ENCODE data around the gene RHD. TPM values are rescaled to one million over a fixed set of nuclear protein-coding genes. Genes with fewer than 3 reads are reported as not detected.
"Not testable (repeated sequence)": the region's sequence is repeated elsewhere in the genome, so short reads cannot be mapped to it uniquely, and the experiment has no call there.

Gene RHD
- total RNA-seq, 1 donor from 2014 or later: not detected

- DNase-seq; intact Hi-C loops (cut with DNase I): not testable (repeated sequence)
- ATAC-seq (ENCODE audit: poor library complexity): peak; percentile 90
These were observed 65.3 kb downstream of the RHD start for GRCh38 chr1:25337483-25338187.

DNA sequence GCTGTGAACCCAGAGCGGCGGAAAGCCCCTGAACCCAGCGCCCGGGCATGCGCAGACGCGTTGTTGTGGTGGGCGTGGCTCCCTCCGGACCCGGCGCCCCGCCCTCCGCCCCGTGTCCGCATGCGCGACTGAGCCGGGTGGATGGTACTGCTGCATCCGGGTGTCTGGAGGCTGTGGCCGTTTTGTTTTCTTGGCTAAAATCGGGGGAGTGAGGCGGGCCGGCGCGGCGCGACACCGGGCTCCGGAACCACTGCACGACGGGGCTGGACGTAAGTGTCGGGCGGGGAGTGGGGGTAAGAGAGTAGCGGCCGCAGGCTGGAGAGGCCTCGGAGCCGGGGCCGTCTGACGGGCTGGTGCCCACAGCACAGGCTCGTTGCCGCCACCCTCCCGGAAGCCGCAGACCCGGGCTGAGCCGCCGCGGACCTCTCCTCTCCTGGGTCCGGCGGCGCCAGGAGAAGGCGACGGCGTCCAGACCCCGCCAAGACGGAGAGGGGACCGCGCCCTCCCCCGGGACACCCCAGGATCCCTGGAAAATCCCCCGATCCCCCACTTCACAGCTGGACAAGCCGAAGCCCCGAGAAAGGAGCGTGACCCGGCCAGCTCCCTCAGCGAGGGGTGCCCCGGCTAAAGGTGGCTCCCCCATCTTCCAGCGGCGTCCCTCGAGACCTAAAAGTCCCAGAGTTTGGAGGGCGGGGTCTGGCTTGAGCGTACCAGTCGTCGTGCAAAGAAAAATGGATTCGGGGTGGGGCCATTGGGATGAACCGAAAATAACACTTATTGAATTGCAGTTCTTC lies 66.1 kb downstream of the RHD start, which contains the start of gene TMEM50A:
TSS of gene TMEM50A (plus strand) at position 147 of the 794 bp plus-strand sequence. CDS start 2,153 bp downstream, outside the sequence.
- DNase-seq (peak; percentile 94), ATAC-seq (ENCODE audit: poor library complexity) (peak; percentile 98)
- intact Hi-C loops (cut with DNase I): no loop called here

GRCh38 chr1:25338986-25339385 lies 66.7 kb downstream of the RHD start:
- DNase-seq: no peak
- ATAC-seq (ENCODE audit: poor library complexity): no peak
- intact Hi-C loops (cut with DNase I): no loop called here

DNA sequence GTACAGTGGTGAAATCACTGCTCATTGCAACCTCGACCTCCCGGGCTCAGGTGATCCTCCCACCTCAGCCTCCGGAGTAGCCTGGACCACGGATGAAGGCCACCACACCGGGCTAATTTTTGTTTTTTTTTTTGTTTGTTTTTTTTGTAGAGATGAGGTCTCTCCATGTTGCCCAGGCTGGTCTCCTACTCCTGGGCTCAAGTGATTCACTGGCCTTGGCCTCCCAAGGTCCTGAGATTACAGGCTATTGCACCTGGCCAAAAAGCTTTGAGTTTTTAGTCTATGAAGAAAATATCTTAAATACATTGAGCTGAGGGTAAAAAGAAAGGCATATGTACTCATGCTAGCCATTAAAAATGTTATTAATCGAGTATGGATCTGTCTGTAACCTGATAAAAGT lies 69.4 kb downstream of the RHD start:
- ATAC-seq (ENCODE audit: poor library complexity): no peak
- intact Hi-C loops (cut with DNase I): no loop called here
- DNase-seq: no peak

DNA sequence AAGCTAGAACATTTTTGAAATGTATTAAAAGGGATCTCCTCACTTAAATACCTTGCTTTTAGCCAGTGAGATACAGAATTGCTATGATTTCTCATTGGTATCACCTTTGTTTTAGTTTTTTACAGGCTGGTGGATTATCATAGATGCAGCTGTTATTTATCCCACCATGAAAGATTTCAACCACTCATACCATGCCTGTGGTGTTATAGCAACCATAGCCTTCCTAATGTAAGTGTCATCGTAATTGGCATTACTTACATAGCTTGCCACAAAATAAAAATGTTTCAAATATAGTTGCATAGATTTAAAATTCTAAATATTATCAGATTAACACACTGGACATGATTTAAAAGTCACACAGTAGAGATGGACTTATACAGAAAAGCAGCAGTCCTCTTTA lies 70.5 kb downstream of the RHD start:
- ATAC-seq (ENCODE audit: poor library complexity) (no peak), DNase-seq (no peak)
- intact Hi-C loops (cut with DNase I): no loop called here

DNA sequence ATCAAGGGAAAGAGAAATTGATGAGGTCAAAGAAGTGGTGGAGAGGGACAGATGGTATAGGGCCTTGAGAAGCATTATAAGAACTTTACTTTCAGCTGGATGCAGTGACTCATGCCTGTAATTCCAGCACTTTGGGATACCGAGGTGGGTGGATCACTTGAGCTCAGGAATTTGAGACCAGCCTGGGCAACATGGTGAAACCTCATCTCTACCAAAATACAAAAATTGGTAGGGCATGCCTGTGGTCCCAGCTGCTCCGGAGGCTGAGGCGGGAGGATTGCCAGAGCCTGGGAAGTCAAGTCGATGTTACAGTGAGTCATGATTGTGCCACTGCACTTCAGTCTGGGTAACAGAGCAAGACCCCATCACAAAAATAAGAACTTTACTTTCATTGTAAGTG lies 71.6 kb downstream of the RHD start:
- intact Hi-C loops (cut with DNase I): no loop called here
- ATAC-seq (ENCODE audit: poor library complexity) (no peak), DNase-seq (no peak)

DNA sequence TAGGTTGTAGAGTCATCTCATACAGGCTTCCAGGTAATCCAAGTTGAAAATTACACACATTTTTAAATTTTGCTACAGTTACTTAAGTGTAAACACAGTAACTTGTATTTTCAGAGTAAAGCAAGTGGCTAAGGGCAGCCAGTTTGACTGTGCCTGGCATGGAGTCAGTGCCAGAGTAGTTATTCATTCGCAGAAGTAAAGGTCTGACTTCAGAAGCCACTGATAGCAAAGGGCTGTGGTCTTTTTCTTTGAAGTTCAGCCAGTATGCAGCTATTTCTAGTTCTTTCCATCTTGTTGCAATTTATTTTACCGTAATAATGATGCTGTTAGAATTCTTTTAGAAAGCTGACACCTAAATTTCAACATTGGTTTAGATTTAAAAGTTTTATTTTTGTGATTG lies 75.2 kb downstream of the RHD start:
- ATAC-seq (ENCODE audit: poor library complexity): no peak
- no peak for DNase-seq
- intact Hi-C loops (cut with DNase I): no loop called here

GRCh38 chr1:25349606-25350005 lies 77.3 kb downstream of the RHD start:
- intact Hi-C loops (cut with DNase I): no loop called here
- ATAC-seq (ENCODE audit: poor library complexity): no peak

DNA sequence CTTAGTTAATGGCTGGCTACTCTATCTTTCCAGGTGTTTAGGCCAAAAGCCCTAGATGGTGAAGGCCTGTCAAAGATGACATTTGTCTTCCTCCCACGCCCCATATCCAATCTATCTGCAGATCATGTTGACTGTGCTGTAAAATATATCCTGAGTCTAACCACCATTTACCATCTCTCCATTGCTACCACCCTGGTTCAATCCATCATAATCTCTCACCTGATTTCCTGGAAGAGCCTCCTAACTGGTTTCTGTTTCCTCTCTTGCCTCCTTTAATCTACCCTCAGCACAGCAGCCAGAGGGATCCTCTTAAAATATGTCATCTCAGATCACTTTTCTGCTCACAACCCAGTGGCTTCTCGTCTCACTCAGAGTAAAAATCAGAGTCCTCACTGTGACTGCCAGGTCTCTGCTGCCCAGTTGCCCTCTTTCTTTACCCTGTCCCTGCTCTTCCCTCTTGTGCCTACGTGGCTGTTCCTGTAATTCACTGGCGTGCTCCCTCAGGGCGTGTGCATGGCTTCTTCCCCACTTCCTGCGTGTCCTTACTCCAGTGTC lies 83.6 kb downstream of the RHD start:
- no peak for ATAC-seq (ENCODE audit: poor library complexity)
- no peak for DNase-seq
- intact Hi-C loops (cut with DNase I): no loop called here

More at GRCh38 chr1:25349606-25350005, 77.3 kb downstream of the RHD start:
- DNase-seq: no peak

- no peak for ATAC-seq (ENCODE audit: poor library complexity)
- intact Hi-C loops (cut with DNase I): no loop called here
- no peak for DNase-seq
These were observed 84.1 kb downstream of the RHD start for GRCh38 chr1:25356441-25356840.

- DNase-seq (no peak), ATAC-seq (ENCODE audit: poor library complexity) (no peak)
- intact Hi-C loops (cut with DNase I): no loop called here
These were observed 84.5 kb downstream of the RHD start for GRCh38 chr1:25356848-25357247.

- ATAC-seq (ENCODE audit: poor library complexity): no peak
- intact Hi-C loops (cut with DNase I): no loop called here
- DNase-seq: no peak
These were observed 88.6 kb downstream of the RHD start for GRCh38 chr1:25360596-25361581.

- DNase-seq (no peak), ATAC-seq (ENCODE audit: poor library complexity) (no peak)
- intact Hi-C loops (cut with DNase I): no loop called here
These were observed 89.6 kb downstream of the RHD start for GRCh38 chr1:25361901-25362300.

DNA sequence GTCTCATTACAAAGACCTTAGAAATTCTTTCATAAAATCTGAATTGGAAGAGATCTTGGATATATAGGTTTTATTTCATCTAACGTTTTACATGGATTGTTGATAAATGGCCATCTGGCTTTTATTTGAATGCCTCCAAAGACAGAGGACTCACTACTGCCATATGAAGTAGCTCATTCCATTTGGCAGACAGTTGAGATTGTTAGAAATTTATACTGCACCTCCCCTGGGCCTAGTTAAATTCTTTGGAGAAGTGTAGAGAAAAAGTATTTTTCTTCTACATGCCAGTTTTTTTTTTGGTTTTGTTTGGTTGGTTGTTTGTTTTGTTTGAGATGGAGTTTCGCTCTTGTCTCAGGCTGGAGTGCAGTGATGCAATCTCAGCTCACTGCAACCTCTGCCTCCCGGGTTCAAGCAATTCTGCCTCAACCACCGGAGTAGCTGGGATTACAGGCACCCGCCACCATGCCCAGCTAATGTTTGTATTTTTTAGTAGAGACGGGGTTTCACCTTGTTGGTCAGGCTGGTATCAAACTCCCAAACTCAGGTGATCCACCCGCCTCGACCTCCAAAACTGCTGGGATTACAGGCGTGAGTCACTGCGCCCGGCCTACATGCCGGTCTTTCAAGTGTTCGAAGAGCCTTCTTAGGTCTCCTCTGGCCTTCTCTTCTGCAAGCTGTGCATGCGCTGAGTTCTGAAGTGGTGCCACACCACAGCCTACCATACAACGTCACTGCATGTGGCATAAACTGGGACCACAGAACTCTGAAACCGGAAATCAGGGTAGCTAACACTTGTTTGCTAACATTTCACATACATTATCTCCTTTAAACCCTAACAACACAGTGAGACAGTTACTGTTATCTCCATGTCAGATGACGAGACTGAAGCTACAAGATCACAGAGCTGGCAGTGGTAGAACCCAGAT lies 90.6 kb downstream of the RHD start:
- intact Hi-C loops (cut with DNase I): not testable (repeated sequence)

GRCh38 chr1:25369241-25369640 lies 96.9 kb downstream of the RHD start:
- DNase-seq: no peak
- intact Hi-C loops (cut with DNase I): no loop called here
- no peak for ATAC-seq (ENCODE audit: poor library complexity)

More for the DNA sequence above, 90.6 kb downstream of the RHD start:
- peak; percentile 56 for ATAC-seq (ENCODE audit: poor library complexity)
- not testable (repeated sequence) for DNase-seq

- intact Hi-C loops (cut with DNase I); ATAC-seq (ENCODE audit: poor library complexity); DNase-seq: not testable (repeated sequence)
These were observed 97.5 kb downstream of the RHD start for GRCh38 chr1:25369691-25370271.

DNA sequence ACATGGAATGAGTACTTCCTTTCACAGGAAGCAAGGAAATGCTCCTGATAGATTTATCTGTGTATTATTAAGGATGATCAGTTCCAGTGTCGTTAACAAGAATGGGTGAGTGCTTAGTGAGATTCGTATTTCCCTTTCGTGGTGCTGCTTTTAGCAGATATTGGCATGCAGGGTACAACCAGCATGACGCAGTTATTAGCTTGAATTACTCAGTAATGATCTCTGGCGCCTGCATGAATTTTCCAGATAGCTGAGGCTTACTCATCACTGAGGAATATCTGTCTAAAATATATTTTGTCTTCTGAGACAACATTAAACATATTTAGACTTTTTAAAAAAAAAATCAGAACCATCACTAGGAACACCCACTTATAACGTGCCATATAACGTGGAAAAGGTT lies 99.4 kb downstream of the RHD start:
- intact Hi-C loops (cut with DNase I); DNase-seq; ATAC-seq (ENCODE audit: poor library complexity): not testable (repeated sequence)

All from Right ventricle myocardium superior (tissue), 1 donor.